Measurements from ENCODE around the gene ACAP3.

The ACAP3 gene

DNA sequence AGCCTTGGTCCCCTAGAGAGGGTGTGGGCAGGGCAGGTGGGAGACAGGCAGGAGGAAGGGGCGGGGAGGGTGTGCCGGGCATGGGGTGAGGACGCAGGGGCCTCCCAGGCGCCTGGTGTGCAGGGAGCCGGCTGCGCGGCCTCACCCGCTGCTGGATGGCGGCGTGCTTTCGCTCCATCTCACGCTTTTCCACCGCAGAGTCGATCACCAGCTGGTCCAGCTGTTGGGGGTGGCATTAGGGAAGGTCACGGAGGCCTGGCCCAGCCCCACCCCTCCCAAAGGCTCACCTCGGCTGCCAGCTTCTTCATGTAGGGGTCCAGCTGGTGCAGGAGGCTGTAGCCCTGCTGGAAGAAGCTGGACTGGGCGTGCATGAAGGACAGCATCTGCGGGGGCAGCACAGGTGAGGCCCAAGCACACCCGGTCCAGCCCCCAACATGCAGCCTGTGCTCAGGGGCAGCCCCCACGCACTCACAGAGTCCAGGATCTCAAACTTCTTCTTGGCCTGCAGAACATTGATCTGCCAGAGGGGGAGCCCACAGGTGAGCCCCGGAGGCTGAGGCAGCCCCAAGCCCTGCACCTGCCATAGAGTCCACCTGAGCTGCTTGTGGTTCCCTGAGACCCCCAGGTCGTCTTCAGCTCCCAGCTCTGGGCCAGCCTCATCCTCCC lies 7.9 kb downstream of the ACAP3 start:
- DNase-seq (ENCODE audit: low read depth): peak; percentile 28

DNA sequence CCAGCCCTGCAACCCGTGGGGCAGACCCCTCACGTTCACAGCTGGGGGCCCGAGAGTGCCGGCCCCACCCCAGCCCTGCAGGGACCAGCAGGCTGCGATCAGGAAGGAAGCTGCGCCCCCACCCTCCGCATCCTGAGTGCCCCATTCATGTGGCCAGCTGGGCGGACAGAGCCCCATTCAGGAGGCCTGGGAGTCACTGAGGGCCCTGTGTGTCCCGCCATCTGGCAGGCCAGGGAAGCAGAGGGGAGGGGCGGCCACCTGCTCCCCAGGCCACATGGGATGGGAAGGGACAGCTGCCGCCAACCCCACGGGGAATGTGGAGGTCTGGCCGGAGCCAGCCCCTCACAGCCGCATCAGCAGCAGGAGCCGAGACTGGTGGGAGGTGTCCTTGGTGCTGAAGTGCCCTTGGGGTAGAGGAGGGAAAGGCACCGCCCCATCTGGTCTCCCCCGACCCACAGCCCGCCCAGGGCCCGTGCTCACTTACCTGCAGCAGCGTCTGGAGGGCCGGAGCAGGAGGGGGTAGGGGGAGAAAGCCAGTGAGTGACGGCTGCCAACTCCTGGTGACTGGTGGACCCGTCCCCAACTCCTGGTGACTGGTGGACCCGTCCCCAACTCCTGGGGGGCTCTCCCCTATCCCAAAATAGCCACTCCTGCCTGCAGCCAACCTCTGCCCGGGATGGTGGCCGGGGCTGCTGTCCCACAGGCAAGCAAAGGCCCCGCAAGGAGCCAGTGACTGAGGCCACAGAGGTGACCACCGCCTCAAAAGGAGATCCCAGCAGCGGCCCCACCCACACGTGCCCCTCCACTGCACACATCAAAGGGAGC lies 8.7 kb downstream of the ACAP3 start:
- no peak for DNase-seq (ENCODE audit: low read depth)

DNA sequence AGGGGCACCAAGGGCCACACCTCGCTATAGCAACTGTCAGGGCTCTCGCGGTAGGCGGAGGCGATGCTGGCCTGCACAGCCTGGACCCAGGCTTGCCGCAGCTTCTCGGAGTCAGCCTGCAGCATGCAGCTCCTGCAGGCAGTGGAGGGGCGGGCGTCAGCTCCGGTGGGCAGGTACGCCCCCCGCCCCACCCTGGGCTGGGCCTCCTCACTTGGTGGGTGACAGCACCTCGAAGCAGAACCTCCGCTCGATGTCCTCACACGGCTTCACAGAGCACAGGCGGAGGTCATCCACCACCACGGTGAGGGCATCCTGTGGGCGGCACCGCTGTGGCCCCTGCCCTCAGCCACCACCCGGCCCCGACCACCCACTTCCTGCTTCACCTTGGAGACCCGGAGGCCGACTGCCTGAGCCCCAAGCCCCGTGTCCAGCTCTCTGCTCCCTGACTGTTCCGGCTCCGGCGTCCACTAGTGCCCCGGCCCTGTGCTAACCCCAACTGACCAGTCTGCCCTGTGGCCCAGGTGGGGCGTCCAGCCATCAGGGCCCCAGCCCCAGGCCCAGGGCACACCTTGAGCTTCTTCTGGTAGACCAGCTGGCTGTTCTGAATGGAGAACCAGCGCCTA lies 9.8 kb downstream of the ACAP3 start:
- no peak for DNase-seq (ENCODE audit: low read depth)

DNA sequence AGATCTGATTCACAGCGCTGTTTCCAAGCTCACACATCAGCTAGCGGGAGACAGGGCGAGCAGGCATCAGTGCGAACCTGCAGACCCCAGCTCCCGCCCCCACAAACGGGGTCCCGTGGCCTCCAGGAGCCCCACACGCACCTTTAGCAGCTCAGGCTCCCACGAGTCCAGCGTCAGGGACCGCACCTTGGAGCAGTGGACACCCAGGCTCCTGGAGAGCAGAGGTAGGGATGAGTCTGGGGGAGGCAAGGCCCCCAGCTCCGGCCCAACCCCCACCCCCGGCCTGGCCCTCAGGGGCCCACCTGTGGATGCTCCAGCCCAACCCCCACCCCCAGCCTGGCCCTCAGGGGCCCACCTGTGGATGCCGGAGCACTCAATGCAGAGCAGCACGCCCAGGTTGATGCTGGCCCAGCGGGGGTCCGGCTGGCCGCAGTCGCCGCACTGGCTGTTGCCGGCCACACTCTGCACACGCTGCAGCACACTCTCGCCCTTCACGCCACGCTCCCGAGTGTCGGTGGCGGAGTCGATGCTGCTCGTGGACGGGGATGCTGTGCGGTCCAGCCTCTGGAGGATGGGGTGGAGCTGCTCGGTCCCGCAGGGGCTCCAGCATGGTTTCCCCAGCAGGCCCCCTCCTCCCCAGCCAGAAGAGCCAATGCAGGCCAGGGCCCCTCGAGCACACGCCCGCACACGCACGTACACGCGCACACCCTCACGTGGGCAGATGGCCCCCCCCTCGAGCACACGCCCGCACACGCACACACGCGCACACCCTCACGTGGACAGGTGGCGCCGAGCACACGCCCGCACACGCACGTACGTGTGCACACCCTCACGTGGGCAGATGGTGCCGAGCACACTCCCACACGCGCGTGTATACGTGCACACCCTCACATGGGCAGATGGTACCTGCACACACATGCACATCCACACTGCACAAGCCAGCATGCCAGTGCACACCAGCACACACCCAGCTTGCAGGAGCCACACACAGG lies 11.4 kb downstream of the ACAP3 start:
- no peak for DNase-seq (ENCODE audit: low read depth)

DNA sequence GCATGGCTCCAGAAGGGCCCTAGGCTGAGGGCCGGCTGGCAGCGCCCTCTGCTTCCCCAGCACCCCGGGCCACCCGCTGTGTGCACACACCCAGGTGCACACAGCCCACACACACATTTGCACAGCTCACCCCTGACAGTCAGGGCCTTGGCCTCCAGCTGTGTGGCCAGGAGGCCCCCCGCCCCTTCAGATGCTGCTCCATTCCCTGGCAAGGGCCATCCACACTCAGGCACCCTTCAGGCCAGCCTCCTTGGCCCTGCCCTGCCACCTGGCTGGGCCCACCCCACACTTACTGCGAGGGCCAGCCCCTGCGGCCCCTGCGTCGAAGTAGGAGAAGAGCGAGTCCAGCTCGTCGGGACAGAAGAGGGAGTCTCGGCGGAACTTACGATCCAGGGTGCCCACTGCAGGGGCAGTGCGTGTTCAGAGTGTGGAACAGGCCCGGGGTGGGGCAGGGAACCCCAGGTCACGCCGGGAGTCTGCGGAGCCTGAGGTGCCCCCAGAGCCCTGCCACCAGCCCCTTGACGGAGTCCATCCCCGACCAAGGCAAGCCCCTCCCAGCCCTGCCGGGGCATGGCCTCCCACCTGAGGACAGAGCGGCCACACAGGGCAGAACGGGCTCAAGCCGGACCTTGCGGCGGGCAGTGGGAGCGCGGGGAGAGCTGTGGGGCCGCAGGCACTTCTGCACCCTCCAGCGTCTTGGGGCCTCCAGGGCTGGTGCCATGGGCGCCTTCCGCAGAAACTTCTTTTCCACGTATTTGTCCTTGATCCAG lies 12.4 kb downstream of the ACAP3 start:
- DNase-seq (ENCODE audit: low read depth): no peak

DNA sequence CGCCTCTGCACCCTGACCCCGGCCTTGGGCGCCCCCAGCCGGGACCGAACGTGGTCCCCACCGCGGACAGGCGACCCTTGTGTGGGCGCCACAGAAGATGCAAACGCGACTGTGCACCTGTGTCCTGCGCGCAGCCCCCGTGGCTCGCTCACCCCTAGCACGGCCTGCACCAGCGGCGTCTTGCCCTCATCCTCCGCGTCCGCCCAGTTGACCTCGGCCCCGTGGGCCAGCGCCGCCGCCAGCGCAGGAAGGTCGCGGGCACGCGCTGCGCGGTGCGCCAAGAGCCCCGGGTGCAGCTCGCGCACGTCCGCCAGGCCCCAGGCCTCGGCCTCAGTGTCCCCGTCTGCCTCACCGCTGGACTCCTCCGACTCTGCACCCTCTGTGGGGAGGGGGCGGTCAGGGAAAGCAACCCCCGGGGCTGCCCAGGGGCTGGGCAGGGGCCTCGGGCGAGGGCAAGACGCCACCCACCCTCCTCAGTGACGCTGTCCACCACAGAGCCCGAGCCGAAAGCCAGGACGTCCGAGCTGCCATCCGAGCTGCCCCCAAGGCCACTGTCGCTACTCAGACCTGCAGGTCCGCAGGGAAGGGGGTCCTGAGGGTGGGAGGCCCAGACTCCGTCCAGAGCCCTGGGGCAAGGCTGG lies 13.4 kb downstream of the ACAP3 start:
- DNase-seq (ENCODE audit: low read depth): no peak

DNA sequence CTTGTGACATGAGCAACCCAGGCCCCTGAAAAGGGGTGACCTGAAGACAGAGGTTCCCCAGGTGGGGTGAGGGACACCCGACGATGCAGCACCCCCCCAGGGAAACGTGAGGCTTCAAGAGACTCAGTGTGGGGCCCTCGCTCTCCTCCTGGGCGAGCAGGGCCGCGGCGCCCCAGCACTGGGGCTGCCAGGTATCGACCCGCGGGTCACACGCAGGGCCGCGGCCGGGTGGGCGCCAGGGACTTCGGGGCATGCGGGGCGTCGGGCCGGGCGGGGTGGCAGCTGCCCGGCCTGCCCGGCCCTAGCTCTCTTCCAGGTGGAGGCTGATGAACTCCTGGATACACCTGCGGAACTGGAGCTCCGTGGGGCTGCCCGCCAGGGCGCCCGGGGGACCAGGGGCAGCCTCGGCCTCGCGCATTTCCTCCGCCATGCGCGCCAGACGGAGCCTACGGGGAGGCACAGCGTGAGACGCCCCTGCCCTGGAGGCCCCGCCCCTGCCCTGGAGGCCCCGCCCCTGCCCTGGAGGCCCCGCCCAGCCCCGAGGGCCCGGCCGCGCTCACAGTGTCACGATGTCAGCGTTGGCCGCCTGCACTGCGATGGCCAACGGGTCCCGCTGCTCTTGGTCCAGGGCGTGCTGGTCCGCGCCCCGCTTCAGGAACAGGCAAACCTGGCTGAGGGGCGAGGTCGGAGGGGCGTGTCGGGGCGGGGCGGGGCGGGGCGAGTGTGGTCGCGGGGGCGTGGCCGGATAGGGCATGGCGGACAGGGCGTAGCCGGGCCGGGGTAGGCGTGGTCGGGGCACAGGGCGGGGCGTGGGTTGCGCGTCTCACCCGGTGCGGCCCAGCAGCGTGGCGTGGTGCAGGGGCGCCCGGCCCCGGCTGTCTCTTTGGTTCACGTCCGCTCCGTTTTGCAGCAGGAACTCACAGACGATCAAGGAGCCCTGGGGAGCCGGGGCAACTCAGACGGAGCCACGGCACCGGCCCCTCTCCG lies 14.2 kb downstream of the ACAP3 start:
- no peak for DNase-seq (ENCODE audit: low read depth)

DNA sequence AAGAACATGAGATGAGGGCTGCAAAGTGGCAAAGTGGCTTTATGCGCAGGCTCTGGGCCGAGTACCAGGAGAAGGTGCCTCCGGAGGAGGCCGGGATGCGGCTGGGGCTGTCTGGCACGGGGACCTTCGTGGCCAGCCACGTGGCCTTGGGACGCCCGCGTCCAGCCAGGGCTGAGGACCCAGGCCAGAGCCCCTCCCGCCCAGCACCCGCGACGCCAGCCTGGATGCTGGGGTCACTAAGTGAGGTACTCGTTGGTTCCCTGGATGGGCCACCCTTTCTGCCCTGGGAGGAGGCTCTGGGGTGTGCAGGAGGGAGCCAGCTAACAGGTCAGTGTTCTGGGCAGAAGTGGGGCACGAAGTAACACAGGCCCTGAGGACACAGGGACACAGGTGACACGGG lies 14.9 kb downstream of the ACAP3 start:
- no peak for DNase-seq (ENCODE audit: low read depth)

DNA sequence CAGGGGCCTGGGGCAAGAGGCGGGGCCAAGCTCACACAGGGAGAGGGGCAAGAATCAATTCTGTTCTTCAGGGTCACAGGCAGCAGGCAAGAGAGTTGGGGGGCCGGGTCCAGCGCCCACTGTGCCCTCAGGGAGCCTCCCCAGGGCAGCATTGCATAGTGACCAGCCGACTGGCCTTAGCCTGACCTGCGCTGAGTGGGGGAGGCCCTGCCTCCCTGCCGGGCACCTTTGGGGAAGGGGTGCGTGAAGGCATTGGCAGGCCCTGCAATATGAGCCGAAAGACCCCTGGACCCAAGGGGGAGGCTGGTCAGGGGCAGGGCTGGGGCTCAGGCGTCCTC lies 15.3 kb downstream of the ACAP3 start:
- no peak for DNase-seq (ENCODE audit: low read depth)

DNA sequence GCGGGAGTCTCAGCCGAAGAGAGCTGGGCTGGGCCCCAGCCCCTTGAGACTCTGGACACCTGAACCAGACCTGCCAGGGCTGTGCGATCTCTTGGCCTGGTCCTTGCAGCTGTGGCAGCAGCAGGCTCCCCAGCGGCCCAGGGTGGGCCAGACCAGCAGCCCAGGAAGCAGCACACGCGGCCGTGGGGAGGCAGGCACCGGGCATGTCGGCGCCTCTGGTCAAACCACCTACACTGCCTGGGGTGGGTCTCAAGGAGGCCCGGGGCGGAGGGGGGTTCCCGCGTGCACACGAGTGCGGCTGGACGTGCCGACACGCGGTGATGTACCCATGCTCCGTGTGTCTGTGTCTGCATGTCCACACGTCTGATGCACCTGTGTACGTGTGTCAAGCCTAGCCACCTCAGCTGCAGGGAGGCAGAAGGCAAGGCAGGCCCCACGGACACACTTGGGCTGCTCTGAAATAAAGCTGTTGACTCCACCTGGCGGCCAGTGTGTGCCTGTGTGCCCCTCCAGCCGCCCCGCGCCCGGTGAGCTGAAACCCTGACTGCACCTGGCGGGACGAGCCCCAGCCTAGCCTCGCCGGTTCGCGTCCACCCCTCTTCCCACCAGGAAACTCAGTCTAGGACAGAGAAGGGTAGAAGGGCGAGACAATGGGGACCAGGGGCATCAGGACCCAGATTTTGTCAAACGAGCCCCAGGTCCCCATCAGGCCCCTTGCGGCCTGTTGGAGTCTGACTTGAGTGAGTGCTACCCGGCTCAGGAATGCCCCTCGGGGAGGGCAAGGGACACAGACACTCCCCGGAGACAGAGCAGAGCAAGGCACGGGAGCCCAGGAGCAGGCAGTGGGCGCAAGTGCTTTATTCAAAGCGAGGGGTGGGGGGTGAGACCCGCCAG lies 15.9 kb downstream of the ACAP3 start:
- DNase-seq (ENCODE audit: low read depth): peak; percentile 59

DNA sequence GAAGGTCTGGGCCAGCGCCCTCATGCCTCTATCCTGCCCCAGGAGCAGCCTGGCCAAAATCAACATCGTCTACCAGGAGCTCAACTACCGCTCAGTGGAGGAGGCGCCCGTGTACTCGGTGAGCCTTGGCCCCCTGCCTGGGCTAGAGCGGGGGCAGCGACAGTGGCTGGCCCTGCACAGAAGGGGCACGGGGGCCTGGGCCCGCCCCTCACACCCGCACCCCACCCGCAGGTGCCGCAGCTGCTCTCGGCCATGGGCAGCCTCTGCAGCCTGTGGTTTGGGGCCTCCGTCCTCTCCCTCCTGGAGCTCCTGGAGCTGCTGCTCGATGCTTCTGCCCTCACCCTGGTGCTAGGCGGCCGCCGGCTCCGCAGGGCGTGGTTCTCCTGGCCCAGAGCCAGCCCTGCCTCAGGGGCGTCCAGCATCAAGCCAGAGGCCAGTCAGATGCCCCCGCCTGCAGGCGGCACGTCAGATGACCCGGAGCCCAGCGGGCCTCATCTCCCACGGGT lies 16.7 kb downstream of the ACAP3 start:
- no peak for DNase-seq (ENCODE audit: low read depth)

DNA sequence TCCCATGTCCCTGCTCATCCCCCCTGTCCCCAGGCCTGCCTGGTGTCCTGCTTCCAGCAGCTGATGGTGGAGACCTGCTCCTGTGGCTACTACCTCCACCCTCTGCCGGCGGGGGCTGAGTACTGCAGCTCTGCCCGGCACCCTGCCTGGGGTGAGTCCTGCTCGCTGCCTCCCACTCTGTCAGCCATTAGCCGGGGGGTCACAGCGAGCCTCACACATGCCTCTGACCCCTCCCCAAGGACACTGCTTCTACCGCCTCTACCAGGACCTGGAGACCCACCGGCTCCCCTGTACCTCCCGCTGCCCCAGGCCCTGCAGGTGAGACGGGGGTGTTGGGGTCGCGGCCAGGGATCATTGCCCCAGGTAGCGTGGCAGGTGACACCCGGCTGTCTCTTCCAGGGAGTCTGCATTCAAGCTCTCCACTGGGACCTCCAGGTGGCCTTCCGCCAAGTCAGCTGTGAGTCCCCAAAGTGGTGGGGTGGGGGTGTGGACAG lies 17.4 kb downstream of the ACAP3 start:
- no peak for DNase-seq (ENCODE audit: low read depth)

DNA sequence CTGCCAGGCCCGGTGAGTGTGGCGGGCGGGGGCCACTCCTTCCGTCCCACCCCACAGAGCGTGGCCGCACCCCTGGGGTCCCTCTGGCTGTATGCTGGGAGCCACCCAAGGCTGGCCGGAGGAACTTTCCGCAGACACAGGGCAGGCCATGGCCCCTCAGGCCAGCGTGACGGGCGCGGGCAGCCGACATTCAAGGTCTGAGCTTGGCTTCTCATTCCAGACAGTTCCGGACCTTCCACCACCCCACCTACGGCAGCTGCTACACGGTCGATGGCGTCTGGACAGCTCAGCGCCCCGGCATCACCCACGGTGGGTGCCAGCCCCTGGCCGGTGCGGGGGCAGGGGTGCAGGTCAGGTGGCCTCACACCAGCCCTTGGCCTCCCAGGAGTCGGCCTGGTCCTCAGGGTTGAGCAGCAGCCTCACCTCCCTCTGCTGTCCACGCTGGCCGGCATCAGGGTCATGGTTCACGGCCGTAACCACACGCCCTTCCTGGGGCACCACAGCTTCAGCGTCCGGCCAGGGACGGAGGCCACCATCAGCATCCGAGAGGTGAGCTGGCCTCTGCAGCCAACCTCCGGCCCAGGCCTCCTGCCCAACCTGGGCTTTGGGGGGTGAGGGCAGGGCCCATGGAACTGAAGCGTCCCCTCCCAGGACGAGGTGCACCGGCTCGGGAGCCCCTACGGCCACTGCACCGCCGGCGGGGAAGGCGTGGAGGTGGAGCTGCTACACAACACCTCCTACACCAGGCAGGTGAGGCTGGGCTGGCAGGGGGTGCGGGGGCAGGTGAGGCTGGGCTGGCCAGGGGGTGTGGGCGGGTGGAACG lies 20.2 kb downstream of the ACAP3 start:
- no peak for DNase-seq (ENCODE audit: low read depth)

DNA sequence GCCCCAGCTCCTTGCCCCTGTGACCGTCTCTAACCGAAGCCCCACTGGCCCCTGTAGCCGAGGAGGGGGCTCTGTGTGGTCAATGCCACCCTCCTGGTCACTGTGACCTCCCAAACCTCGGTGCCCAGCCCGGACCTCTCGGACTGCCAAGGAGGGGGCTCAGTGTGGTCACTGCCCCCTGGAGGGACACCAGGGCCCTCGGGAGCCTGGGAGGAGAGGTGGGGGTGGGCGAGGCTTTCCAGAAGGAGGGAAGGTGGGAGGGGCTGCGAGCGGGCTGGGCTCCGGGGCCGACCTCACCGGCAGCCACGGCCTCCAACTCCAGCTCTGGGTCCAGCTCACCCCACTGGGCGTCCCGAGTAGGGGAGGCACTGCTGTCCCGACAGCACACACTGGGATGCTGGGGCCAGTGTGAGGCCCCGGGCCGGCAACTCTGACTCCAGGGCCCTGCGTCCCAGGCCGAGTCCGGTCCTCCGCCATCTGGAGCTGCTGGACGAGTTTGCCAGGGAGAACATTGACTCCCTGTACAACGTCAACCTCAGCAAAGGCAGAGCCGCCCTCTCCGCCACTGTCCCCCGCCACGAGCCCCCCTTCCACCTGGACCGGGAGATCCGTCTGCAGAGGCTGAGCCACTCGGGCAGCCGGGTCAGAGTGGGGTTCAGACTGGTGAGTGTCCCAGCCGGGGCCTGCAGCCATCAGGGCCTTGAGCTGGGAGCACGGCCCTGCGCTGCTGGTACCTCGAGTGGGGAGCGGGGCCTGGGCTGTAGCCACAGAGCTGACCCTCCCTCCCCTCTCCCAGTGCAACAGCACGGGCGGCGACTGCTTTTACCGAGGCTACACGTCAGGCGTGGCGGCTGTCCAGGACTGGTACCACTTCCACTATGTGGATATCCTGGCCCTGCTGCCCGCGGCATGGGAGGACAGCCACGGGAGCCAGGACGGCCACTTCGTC lies 21.1 kb downstream of the ACAP3 start:
- no peak for DNase-seq (ENCODE audit: low read depth)

DNA sequence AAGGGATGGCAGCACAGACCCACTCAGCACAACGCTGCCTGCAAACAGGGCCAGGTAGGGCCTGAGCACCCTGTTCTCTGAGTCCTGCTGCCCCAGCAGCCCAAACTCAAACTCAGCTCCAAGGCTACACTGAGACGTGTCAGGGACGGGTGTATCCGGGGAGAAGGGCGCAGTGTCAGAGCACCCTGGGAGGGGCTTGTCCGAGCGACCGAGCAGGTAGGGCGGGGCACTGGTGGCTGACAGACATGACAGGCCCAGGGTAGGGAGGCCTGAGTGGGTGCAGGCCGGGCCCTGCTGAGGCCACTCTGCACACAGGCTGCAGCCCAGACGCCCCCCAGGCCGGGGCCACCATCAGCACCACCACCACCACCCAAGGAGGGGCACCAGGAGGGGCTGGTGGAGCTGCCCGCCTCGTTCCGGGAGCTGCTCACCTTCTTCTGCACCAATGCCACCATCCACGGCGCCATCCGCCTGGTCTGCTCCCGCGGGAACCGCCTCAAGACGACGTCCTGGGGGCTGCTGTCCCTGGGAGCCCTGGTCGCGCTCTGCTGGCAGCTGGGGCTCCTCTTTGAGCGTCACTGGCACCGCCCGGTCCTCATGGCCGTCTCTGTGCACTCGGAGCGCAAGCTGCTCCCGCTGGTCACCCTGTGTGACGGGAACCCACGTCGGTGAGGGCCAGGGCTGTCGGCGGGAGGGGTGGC lies 22.0 kb downstream of the ACAP3 start:
- no peak for DNase-seq (ENCODE audit: low read depth)

All from ELR (cell line).